CD4-positive, alpha-beta T cell treated with Interleukin-12 subunit alpha and Interleukin-12 subunit beta, for 1 hour (primary cell): ENCODE data around the gene CLCNKB.

Source experiments
- DNase-seq: peaks from one replicate; pipeline ENCODE4 v3.0.0-alpha.2; 2020

The CLCNKB gene

GRCh38 chr1:16077406-16078245 is 34.0 kb downstream of the CLCNKB start:
- no peak for DNase-seq

DNA sequence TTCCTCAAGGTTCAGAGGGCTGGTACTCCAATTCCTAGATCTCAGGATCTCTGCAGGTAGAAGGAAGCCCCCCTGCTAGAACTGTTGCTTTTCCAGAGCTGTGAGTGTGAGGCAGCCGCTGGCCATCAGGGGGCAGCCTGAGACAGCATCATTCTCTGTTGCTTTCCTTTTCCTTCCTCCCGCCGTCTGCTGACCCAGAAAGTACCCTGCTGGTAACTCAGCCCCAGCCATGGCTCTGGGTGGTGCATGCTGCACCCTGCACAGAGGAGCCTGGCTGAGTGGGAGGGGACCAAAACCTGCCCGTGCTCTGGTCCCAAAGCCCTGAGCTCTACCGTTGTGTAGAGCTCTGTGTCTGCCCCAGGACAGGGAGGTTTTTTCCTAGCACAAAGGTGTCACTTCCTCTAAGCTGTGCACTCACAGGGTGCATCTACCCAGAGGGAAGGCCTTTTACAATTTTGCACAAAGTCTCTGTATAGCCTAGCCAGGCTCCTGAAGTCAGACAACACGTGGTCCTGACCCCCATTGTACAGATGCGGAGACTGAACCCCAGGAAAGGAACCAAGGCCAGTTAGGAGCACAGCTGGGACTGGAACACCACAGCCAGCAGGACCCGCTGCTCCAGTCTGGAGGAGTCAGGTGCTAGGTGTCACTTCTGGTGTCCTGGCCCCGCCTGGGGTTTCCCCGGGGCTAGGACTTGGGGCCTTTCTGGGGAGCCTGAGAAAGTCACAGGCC is 35.5 kb downstream of the CLCNKB start:
- DNase-seq: peak; percentile 79

DNA sequence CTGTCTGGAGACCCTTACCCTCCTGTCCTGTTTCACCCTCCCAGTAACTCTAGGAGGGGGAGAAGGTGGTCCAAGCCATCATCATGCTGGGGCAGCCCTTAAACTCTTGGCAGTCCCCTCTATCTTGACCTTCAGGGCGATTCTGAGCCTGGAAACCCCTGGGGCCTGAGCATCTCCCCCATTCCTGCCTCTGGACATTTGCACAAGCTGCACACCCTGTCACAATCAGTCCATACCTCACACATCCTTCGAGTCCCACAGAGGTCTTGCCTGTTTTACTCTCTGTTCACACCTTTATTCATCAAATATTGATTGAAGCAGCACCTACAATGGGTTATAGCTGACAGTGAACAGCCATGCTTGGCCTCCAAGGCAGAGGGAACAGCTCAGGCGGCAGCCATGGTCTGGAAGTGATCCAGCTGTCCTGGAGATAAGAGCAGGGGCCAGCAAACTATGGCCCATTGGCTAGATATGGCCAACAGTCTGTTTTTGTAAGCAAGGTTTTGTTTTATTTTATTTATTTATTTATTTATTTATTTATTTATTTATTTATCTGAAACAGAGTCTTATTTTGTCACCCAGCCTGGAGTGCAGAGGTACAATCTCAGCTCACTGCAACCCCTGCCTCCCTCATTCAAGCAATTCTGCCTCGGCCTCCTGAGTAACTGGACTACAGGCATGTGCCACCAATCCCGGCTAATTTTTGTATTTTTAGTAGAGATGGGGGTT is 37.0 kb downstream of the CLCNKB start:
- no peak for DNase-seq

DNA sequence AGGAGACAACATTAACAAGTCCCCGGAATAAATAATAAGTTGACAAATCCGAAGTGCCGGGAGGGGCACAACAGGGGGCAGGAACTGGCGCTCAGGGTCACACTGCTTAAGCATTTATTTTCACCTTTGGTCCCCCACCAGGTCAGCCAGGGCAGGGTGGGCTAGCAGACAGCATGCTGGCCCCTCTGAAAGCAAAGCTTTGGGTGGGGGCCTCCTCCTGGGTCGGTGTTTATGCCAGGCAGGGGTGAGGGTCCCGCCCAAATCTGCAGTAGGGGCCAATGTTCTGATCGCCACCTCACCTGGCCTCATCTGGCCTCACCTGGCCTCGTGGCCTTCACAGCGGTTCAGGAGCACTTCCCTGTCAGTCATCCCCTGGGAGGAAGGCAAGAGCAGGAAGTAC is 38.1 kb downstream of the CLCNKB start:
- DNase-seq: no peak

- peak; percentile 62 for DNase-seq
Measured at GRCh38 chr1:16082283-16083038, 38.9 kb downstream of the CLCNKB start.

- DNase-seq: no peak
Measured at GRCh38 chr1:16083486-16083885, 39.9 kb downstream of the CLCNKB start.

DNA sequence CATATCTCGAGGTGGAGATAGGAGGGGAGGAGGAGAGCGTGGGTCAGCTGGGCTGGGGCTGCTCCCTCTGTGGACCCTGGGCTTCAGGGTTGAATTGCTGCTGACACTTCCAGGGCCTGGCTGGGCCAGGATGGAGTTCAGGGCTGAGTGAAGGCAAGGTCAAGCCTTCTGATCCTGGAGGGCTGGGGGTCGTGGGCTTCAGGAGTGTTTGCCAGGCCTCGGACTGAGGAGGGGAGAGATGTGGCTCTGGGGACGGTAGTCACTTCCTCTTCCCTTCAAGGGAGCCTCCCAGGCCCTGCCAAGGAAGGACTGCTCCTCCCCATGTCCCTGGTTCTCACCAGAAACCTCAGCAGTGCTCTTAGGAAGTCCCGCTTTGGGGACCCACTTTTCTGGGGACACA is 41.9 kb downstream of the CLCNKB start:
- no peak for DNase-seq

DNA sequence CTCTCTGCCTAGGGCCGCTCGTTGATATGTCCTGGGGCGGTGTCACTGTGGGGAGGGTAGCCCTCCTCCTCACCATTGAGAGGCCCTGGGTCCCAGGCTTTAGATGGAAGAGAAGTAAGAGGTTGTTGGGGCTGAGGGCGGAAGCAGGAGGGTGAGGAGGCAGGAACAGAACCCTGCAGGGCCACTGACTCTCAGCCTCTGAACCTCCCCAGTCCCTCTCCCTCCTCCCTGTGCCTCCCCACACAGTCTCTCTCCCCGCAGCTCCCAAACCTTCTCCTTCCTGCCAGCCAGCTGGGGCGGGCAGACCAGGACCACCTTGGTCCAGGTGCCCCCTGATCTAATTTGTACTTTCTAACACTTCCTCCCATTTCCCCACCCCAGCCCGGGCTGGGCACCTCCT is 44.2 kb downstream of the CLCNKB start:
- no peak for DNase-seq

- no peak for DNase-seq
Measured at GRCh38 chr1:16088351-16088911, 44.8 kb downstream of the CLCNKB start.

DNA sequence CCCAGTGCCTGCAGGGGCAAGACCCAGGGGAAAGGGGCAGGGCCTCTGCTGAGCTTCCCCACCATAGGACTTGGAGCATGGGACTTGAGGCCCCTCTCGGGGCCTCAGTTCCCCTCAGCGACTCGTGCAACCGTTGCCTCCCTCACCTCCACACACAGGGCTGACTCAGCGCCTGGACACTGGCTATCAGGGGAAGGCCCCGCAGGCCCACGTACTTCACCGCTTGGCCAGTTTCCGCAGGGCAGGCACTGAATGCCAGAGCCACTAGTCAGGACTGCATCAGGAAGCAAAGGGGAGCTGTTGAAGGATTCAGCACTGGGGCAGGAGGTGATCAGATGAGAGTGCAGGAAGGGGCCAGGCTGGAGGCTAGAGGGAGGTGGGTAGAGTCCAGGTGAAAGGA is 45.4 kb downstream of the CLCNKB start:
- DNase-seq: no peak

DNA sequence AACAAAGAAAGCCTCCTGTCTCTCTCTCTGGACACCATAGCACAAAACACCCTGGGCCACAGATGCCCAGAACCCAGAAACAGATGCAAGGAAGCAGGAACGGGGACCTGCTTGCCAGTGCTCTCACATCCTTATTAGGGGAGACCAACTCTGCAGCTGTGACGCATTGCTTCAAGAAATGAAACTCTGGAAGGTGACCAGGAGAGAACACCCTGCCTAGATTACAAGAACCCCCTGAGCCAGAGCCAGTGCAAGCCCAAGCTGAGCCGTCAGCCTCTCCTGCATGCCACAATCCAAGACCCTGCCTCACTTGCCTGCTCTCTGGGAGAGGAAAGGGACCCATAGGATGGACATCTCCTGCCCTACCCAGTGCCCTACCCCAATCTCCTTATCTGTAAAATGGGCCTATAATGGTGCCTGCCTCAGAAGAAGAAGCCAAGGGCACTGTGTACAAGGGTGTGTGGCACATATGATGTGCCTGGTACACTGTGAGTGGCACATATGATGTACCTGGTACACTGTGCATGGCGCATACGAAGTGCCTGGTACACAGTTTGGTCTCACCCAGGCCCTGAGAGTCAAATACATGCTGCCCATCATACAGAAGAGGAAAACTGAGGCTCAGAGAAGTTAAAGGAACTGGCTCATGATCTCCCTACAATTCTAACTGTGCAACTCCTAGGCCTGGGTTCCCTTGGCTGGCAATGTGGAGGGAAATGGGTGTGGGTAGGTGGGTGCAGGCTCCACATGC is 46.7 kb downstream of the CLCNKB start:
- no peak for DNase-seq

GRCh38 chr1:16091296-16091695 is 47.7 kb downstream of the CLCNKB start:
- no peak for DNase-seq

- no peak for DNase-seq
Measured at GRCh38 chr1:16092097-16092922, 48.7 kb downstream of the CLCNKB start.

DNA sequence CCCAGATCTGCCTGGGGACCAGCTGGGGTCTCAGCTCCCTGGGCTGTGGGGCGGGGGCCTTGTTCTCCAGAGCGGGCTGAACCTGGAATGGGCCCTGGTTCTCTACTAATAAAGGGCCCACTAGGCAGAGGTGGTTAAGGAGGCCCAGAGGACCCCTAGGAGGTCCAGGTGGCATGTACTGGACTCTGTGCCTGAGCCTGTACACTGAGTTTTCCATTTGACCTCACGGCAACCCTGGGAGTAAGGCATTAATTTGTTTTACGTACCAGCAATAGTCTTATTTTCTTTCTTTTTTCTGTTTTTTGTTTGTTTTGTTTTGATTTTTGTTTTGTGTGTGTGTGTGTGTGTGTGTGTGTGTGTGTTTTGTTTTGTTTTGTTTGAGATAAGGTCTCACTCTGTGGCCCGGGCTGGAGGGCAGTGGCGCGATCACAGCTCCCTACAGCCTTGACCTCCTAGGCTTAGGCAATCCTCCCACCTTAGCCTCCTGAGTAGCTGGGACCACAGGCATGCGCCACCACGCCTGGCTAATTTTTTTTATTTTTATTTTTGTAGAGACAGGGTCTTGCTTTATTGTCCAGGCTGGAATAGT is 49.4 kb downstream of the CLCNKB start:
- DNase-seq: no peak

- no peak for DNase-seq
Measured at GRCh38 chr1:16093611-16094010, 50.0 kb downstream of the CLCNKB start.

DNA sequence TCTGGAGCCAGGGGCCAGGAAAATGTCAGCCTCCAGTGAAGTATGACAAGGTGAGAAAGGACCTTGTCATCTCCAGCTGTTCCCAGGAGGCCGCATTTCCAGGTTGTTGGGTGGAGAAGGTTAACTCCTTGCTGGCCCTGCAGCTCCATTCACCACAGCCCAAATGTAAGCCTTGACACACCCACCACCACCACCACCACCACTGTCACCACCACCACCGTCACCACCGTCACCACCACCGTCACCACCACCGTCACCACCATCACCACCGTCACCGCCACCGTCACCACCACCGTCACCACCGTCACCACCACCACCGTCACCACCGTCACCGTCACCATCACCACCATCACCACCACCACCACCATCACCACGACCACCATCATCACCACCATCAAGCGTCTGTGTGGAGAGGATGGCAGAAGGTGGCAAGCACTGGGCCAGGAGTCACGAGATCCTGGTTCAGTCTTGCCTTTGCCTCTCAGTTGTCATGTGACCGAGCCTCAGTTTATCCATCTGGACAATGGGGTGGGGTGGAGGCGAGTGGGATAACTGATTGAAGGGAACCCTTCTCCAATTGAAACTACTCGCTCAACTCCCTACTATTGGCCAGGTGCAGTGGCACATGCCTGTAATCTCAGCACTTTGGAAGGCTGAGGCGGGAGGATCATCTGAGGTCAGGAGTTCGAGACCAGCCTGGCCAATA is 51.0 kb downstream of the CLCNKB start:
- DNase-seq: no peak

DNA sequence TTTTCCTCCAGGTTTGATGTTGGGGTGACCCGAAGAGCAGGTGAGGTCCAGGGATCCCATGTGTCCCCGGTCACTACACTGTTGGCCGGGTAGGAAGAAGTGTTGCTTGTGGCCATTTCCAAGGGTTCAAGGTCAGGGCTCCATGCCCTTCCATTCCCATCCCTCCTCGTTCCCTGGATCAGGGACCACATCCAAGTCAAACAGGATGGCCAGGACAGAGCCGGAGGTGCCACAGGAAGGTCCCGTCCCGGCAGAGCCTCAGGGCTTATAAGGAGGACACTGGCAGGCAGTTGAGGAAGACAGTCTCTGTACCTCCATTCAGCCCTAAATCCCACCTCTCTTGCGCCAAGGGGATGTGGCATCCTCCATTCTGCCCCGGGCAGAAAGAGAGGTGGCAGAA is 51.9 kb downstream of the CLCNKB start:
- DNase-seq: no peak

DNA sequence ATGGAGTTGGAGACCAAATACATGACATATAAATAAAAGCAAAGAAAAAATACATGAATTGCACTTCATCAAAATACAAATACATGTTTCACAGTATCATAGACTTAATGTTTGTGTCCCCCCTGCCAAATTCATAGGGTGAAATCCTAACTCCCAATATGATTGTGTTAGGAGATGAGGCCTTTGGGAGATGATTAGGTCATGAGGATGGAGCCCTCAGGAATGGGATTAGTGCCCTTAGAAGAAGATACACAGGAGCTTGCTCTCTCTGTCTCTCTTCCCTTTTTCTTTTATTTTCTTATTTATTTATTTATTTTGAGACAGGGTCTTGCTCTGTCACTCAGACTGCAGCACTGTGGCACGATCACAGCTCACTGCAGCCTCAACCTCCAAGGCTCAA is 55.8 kb downstream of the CLCNKB start:
- no peak for DNase-seq

DNA sequence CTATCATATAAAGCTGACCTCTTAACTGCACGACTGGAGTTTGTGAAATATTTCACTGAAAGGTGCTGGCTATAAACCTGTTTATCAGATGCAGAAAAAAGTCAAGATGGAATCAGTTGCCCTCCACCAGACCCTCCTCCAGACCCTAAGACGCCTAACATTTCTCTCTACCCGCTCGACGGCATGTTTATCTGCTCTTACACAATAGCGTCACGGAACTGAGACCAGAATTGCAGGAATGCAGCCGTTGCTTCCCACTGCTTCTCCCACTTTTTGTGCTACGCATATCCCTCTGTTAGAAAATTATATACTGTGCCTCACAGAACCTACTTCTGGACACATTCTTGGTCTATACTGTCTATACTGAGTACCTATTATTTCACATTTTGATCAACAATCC is 58.0 kb downstream of the CLCNKB start:
- DNase-seq: no peak
